NCI-H748 (cell line): ENCODE measurements around the gene UBE2N.
A peak's percentile ranks its signal among the peaks of the same experiment; 100 is the strongest.
"Not testable (repeated sequence)": the region's sequence is repeated elsewhere in the genome, so short reads cannot be mapped to it uniquely, and the experiment has no call there.

Experiments used
- DNase-seq: peaks from one replicate; lab custom pipeline; 2025; ENCODE audit not compliant: unreplicated experiment; lab: John Stamatoyannopoulos, UW

The UBE2N gene

DNA sequence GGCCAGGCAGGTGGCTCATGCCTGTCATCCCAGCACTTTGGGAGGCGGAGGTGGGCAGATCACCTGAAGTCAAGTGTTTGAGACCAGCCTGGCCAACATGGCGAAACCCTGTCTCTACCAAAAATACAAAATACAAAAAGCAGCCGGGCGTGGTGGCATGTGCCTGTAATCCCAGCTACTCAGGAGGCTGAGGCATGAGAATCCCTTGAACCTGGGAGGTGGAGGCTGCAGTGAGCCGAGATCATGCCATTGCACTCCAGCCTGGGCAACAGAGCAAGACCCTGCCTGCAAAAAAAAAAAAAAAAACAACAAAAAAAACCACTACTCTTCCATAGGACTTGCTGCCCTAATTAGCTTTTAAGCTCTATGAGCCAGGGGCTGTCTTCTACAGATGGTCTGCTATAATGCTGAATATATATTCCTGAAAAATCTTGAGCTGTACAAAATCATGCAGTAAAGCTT, 59.7 kb downstream of the UBE2N start:
- not testable (repeated sequence) for DNase-seq

DNA sequence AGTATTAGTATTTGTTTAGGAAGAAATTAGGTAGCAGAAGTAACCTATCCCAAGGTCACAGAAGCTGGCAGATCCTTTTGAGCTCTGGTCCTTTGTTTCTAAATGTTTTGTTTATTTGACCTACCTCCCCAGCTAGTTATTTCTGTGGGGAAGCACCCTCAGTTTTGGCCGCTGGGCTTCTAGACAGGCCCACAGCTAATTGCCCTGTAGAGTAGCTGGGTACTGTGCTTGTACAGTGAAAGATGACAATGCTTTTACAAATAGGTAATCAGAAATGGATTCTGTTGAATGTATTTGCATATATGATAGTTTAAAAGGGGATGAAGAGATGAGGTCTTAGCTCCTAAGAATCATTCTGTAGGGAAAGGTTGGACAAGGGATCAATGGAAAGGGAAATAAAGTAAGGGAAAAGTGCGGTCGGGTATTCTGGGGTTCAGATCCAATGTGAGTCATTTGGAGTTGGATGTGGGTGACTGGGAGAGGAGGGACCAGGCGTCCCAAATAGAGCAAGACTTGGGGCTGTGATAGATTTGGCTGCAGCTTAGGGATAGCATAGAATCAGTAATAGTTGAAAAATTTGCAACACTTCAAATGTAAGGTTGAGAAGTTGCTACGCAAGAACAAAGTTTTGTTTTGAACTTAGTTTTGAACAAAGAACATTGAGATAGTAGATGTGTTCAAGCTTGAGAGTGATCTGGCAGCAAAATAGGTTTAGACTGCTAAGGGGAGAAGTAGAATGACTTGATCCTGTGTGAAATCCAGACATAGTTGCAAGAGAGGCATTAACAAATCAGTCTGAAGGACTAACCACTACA, 60.4 kb downstream of the UBE2N start:
- DNase-seq = peak; percentile 18

DNA sequence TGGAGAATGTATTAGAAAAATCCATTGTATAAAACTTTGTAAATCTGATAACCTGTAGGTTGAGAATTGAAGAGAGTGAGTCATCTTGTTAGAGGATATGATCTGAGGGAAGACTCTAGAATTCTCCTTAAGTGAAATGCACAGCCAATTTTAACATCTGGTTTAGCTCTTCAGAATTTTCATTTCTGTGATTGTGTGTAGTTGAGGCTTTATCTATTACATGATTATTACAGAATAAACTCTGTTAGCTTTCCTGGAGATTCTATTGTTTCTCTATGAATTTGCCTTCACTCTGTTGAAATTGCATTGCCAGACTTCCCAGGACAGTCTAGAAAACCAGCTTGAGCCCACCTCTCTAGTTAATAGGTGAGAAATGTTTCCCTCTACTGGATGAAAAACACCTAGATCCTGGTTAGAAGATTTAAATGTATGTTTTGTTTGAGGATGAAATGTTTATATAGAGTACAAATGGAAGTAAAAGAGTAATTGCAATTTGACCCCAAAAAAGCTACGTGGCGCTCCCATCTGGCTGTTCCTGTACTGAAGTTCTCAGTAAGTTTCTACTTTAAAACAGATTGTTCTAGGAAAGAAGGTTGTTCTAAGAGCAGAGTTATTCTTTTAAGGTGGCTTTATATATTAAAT, 61.1 kb downstream of the UBE2N start:
- peak; percentile 64 for DNase-seq

DNA sequence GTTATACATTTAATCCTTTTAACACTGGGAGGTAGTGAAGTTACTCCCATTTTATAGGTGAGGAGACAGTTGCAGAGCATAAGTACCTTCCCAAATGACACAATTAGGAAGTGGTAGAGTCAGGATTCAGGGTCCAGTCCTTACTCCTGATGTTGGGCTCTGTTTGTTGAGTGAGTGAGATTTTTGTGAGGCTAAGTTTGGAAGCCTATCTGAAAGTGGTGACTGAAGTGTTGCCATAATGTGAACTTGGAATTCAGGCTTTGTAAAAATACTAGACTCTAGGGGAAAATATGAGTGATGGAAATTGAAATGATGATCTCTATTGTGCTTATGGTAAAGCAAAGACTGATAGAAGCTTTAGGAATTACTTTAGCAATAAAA, 61.8 kb downstream of the UBE2N start:
- no peak for DNase-seq

DNA sequence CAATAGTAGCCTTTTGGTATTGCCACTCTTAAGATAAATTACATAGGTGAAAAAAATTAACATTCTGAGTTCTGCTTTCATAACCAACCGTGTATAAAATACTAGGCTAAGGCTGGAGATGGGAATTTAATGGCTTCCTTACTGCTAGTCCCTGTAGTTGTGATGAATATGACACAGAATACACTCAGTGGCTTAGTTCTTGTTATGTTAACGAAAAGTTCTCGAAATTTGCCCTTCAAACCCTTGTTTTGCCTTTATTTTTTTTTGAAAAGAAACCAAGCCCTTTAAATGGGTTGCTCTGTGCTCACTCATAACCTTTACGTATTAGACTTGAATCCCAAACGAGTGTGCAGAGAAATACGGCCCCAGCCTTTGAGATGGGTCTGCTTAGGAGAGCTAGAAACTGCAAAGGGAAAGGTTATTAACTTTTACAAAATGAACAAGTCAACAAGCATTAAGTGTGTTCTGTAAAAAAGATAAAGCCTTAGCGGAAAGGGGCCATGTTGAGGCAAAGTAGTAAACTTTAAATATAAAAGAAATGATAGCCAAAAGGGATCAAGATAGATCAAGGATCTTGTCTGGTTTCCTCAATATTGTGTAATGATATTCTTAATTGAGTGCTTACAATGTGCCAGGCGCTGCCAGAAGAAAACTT, 62.3 kb downstream of the UBE2N start:
- peak; percentile 22 for DNase-seq

DNA sequence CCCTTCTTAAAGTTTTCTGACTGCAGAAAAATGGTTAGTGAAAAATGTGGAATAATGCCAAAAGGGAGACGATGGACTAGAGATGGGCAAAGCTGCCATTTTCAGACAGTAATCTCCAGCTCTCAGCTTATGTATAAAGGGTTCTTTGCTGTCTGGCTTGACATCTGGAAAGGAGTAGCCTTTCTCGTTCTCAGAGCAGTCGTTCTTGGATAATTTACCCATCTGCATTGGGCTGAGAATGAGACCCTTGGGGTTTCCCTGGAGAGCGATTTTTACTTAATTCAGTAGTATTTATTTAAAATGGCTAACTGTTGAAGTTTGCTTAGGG, 62.8 kb downstream of the UBE2N start:
- peak; percentile 57 for DNase-seq

DNA sequence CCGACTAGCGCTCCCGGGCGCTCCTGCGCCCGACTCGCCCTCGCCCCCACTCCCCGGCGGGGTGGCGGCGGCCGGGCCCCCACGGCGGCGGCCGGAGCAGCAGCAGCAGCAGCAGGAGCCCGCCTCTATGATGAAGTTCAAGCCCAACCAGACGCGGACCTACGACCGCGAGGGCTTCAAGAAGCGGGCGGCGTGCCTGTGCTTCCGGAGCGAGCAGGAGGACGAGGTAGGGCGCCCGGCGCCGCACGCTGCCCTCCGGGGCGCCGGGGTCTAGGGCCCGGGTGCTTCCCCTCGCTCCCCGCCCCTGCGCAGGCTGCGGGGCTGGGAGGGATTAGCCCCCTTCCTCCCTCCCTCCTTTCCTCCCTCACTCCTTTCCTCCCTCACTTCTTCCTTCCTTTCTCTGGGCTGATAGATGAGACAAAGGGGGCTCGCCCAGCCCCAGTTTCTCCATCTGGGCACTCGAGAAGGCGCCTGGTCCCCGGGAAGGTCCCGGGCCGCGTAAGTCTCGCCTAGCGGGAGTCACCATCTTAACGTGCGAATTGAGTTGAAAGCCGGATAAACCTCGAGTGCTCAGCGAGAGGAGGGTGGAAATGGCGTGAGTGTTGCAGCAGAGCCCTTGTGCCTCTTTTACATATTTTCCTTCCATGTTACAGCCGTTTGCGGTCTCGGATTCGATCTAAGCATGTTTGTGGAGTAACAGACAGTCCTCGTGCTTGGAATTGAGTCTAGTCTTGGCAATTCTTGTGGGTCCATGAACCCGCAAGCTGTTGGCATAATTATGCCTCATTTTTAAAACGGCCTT, 63.4 kb downstream of the UBE2N start:
- peak; percentile 63 for DNase-seq

DNA sequence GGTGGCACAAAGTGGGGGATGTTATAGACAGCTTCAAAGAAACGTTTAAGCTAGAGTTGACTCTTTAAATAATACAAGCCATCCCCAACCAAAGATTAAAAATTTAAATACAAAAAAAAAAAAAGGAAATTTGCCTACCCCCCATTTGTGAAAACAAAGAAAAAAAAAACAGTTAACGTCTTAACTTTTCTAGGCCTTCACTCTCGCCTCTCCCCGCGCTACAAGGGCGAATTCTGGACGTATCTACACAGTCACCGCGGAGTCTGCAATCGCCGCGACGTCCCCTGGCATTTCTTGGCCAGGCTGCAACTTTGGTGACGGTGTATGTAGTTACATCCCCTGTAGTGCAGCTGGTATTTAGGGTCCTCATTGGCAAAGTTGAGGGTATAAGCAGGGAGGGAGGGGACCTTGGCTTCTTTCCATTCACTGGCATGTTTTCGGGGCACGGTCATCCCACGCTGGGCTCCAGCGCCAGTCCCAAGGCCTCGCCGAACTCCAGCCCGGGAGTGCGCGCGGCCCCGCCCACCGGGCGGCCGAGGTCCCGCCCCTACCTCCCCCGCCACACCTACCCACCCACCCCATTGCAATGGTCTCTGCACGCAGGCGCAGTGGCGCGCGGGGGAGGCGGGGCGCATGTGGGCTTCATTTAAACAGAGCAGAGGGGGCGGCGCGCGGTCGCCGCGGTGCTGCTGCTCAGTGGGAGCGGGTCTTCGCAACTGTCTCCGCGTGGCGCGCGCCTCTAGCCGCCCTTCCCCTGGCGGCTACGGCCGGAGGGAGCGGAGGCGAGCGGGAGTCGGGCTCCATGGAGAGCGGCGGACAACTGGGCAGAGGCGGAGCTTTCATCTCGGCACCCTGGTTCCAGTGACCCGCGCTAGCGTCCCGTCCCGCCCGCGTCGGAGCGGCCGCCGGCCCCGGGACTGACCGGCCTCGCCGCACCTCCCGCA, 64.2 kb downstream of the UBE2N start, which contains the start of gene NUDT4:
Gene NUDT4 (plus strand): TSS at position 674 of the 944 bp plus-strand sequence. CDS start 398 bp downstream, outside the sequence.
- peak; percentile 96 for DNase-seq

DNA sequence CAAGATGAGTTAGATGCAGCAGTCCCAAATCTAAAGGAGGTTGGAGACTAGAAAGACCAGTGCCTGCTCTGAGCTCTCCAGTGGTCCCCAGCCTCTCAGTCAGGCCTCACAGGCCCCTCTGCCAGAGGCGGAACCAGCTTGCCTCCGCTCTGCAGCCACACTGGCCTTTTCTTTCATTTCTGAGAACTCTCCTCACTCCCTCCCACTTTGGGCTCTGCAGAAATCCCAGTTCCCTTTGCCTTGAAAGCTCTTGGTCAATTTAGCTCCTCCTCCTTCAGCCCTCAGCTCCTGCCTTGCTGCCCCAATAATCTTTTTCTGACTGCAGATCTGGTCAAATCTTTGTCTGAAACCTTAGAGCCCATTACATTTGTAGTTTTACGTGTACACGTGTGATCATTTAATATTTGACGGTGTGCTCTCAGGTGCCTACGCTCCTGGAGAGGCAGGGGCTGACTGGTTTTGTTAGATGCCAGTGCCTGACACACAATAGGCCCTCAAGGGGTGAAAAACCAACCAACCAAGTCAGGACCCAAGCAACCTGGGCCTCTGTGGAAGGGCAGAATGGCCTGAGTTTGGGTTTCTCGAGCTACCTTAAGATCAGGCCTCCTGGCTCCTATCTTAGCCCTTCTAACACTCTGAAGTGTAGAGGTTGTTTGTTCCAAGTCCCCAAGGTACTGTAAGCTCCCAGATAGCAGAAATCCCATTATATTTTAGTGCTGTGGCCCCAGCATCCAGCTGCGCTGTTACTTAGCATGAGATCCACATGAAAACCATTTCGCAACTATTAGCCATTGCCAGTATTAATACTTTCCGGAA, 65.1 kb downstream of the UBE2N start:
- DNase-seq = no peak

DNA sequence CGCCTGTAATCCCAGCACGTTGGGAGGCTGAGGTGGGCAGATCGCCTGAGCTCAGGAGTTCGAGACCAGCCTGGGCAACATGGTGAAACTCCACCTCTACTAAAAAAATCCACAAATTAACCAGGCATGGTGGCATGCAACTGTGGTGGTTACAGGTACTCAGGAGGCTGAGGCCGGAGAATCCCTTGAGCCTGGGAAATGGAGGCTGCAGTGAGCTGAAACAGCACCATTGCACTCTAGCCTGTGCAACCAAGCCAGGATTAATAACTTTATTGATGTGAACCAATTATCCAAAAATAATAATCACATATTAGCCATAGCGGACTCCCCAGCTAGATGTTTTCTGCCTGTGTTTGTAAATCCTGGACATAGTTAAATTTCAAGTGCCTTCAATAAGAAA, 65.8 kb downstream of the UBE2N start:
- no peak for DNase-seq

DNA sequence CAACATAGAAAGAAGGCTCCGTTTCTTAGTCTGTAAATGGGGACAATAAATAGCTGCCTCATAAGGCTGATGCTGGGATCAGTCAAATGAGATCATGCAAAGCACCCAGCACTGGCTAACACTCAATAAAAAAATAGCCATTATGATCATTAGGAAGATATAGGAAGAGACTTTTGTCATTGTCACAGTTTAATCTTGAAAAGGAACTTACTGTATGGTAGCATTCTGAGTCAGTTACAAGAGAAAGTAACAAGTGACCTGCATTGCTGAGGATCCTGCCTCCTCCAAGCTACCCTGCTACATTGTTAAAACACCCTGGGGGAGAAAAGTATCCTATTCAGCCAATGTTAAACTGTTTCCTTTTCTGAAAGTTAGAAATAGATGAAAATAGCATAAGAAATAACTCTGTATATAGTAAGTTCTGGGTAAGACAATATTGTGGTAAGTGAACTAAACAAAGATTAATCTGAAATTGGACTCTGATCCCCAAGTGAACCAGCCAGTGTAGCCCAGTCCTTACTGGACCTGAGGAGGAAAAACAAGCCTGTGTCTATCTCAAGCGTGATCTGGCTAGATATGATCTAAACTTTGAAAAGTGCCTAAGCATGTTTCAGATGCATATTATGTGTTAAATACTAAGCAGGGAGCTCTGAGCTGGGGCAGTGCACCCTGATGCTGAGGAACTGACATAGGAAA, 67.6 kb downstream of the UBE2N start:
- no peak for DNase-seq

DNA sequence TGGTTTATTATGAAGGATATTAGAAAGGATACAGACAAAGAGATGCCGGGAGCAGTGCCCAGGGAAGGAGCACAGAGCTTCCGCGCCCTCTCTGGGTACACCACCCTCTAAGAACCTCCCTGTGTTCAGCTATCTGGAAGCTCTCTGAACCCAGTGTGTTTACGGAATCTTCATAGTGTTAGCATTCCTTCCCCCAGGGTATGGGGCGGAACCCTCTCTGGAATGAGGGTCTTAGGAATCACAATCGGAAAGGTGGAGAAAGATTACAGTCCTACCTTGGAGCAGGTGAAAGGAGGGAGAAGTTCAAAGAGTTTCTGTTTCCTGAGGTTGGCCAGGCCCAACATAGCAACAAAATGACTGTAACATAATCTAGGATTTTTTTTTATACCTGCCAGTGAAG, 70.8 kb downstream of the UBE2N start:
- DNase-seq = no peak

DNA sequence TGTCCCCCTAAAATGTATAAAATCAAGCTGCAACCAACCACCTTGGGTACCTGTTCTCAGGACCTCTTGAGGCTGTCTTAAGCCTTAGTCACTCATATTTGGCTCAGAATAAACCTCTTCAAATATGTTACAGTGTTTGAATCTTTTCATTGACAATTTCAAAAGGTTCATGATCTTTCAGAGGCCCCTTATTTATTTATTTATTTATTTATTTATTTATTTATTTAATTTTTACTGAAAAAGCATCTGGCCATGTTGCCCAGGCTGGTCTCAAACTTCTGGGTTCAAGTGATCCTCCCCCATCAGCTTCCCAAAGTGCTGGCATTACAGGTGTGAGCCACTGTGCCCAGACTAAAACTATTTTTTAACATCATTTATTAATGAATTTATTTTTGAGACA, 72.2 kb downstream of the UBE2N start:
- no peak for DNase-seq

DNA sequence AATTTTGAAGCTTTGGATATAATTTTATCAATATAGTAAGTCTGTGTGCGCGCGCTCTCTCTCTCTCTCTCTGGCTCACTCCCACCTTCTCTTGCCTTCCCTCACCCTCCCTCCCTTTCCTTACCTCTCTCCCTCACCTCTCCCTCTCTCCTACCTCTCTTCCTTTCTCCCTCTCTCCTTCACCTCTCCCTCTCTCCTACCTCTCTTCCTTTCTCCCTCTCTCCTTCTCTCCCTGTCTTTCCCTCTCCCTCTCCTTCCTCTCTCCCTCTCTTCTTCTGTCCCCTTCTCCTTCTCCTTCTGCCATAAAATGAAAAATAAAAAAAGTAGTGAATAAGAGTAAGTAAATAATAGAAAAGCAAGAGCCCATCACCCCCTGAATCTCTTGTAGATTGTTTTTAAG, 73.0 kb downstream of the UBE2N start:
- no peak for DNase-seq

DNA sequence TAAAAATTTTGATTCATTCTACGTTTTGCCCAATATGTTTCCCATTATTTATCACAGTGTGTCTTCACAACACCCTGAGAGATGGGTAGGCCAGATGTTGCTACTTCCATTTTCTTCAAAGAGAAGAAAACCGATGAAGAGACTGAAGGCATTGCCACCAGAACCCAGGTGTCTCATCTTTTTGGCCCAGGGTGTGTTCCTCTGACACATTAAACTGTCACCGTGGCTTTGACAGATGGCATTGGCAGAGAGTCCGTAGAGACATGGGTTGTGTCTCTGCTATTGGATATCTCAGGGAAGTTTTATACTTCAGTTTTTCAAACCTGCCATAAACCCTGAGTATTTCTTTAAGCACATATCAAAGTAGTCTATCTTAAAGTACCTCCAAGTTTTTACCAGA, 75.3 kb downstream of the UBE2N start:
- DNase-seq = no peak

DNA sequence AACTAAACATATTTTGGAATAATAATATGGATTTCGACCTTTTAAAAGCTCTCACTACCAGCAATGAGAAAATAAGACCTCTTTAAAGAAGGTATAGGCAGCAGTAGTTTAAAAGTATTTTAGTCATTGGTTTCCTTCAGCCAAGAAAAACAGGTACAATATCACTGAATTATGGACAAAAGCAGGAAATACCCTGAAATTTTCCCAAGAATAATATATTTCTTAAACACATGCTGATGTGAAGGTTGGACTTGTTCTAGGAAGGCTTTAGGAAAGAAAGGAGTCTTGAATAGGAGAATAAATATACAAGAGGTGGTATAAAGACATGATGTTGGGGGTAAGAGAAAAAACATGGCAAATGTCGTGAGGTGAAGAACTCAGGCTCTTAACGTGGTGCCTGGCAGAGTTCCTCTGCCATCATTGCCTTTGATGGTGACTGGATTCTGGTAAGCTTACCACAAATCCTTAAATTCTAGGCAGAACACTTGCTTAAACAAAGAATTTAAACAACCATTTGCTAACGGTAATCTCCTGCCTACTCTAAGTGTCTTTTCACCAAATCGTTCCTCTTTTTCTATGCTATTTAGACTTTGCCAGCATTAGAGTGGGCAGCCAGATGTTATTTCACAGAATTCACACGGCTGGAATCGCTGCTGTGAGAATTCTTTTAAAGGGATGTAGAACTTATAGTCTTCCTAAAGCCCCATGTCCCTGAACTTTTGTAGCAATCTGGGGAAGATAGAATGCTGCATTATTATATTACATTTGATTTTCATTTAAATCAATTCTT, 75.9 kb downstream of the UBE2N start:
- DNase-seq = no peak

DNA sequence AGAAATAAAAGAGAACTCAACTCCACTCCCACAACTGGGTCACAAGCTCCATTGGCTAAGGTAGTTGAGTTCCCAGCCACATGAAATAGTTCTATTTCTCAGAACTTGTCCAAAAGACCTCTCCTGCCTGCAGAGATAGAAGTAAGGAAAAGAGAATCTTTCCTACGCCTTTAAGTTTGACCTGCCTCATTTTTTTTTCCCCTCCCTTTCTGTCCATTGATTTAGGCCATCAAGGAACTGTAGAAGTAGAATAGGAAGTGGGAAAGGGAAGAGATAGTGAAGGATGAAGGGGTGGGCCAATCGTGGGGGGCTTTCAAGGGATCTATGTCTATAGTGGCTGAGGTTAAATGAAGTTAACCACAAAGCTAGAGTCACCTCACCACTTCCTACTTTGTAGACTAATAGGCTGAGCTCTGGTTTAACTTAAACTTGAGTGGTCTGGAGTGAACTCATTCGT, 77.9 kb downstream of the UBE2N start:
- DNase-seq = no peak
